HL-60 (cell line): ENCODE results near the gene SLC23A2.

Source experiments
- DNase-seq, 2 experiments: peaks; one replicate each; pipeline ENCODE4 v3.0.0-alpha.2; 2010 to 2020; ENCODE audit warnings: low read depth in 1 of 2, low spot score in 1 of 2
- H3K27ac ChIP-seq: fragments of 250-450 bp; sonication (Bioruptor Pico); replicated peaks from 2 replicates; pipeline ENCODE4 v1.5.1; 2020; ENCODE audit warnings: mild to moderate bottlenecking, moderate library complexity
- H3K27me3 ChIP-seq: fragments of 250-450 bp; sonication (Bioruptor Pico); 2 replicates; pipeline ENCODE4 v1.5.1; 2021; ENCODE audit warnings: mild to moderate bottlenecking, moderate library complexity; ENCODE audit not compliant: insufficient read depth, poor library complexity, severe bottlenecking
- H3K4me3 ChIP-seq: replicated peaks from 2 replicates; pipeline ENCODE4 v1.5.1; 2011; ENCODE audit warnings: mild to moderate bottlenecking, control low read depth, low read length; ENCODE audit not compliant: insufficient read depth
- CTCF ChIP-seq: IDR thresholded peaks from one replicate; pipeline ENCODE4 v1.5.1; 2011; ENCODE audit warnings: low read length, control low read depth, inconsistent platforms; ENCODE audit not compliant: insufficient read depth
- GABPA ChIP-seq: IDR thresholded peaks from 2 replicates; pipeline ENCODE4 v1.6.1; 2012; ENCODE audit warnings: low read depth
- POLR2AphosphoS5 ChIP-seq: IDR thresholded peaks from 2 replicates; pipeline ENCODE4 v1.6.1; 2012; ENCODE audit warnings: low read depth
- SPI1 ChIP-seq: IDR thresholded peaks from 2 replicates; pipeline ENCODE4 v1.6.1; 2012; ENCODE audit warnings: low read depth, mild to moderate bottlenecking, borderline replicate concordance
- TF ChIP-seq, protein P1 (sequence below): IDR thresholded peaks from 2 replicates; pipeline ENCODE4 v1.6.1; 2012; ENCODE audit warnings: low read depth; ENCODE audit not compliant: insufficient replicate concordance

SLC23A2 gene

DNA sequence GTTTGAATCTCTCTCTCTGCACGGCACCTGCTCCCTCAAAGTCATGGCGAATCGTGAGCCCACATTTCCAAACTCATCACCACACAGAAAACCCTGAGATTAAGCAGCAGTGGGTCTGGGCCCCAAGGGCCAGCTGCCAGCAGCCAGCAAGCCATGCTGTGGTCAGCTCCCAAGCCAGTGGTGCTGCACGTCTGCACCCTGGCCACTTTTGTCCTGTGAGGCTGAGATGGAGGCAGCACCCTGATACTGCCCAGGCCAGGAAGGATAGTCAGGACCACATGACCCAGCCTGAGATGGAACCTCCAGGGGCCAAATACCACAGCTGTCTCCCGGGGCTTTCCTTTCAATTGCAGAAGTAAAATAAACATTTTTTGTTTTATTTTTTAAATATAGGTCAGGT is 185.7 kb downstream of the SLC23A2 start:
- DNase-seq: no peak
- H3K27ac ChIP-seq: peak overlapping the region; percentile 99
- TF ChIP-seq POLR2AphosphoS5: 0 out of 2 replicates have a peak, but pooled peaks have one; percentile 7
- TF ChIP-seq, protein P1, sequence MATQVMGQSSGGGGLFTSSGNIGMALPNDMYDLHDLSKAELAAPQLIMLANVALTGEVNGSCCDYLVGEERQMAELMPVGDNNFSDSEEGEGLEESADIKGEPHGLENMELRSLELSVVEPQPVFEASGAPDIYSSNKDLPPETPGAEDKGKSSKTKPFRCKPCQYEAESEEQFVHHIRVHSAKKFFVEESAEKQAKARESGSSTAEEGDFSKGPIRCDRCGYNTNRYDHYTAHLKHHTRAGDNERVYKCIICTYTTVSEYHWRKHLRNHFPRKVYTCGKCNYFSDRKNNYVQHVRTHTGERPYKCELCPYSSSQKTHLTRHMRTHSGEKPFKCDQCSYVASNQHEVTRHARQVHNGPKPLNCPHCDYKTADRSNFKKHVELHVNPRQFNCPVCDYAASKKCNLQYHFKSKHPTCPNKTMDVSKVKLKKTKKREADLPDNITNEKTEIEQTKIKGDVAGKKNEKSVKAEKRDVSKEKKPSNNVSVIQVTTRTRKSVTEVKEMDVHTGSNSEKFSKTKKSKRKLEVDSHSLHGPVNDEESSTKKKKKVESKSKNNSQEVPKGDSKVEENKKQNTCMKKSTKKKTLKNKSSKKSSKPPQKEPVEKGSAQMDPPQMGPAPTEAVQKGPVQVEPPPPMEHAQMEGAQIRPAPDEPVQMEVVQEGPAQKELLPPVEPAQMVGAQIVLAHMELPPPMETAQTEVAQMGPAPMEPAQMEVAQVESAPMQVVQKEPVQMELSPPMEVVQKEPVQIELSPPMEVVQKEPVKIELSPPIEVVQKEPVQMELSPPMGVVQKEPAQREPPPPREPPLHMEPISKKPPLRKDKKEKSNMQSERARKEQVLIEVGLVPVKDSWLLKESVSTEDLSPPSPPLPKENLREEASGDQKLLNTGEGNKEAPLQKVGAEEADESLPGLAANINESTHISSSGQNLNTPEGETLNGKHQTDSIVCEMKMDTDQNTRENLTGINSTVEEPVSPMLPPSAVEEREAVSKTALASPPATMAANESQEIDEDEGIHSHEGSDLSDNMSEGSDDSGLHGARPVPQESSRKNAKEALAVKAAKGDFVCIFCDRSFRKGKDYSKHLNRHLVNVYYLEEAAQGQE: no peak
- no peaks in the 10 kb centered on the region for H3K27me3 ChIP-seq
- no peak overlapping the region for H3K4me3 ChIP-seq

DNA sequence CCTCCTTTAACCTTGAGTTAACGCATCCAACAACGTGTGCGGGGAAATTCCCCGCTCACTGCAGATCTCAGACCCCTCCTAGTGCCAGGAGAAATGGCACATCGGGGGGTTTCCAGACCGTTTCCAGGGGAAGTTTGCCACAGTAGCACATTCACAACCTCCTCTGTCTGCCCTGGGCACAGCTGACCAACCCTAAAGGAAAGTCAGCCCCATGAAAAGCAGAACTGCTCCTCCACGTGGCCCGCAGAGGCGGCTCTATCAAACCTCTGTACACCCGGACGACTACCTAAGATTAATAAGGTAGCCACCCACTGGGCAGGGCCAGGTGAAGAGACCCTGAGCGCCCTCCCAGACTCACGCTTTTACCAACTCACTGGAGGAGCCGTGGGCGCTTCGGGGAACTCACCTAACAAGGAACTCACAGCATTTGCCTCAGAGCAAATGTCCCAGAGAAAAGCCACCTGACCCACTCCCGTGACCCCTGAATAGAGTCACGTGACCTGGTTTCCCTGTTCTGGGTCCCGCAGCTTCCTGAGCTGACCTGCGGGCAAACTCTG is 186.5 kb downstream of the SLC23A2 start:
- DNase-seq: peak in 1 of 2 experiments; percentile 89
- Histone ChIP-seq H3K27me3 (no peaks in the 10 kb centered on the region), H3K27ac (peak overlapping the region; percentile 99), H3K4me3 (peak overlapping the region; percentile 14)
- TF ChIP-seq SPI1: peak; percentile 98
- 0 out of 2 replicates have a peak, but pooled peaks have one; percentile 17 for TF ChIP-seq GABPA
- TF ChIP-seq, protein P1: peak; percentile 56
- no peak for TF ChIP-seq CTCF
- TF ChIP-seq POLR2AphosphoS5: peak; percentile 62

- Histone ChIP-seq H3K4me3 (peak overlapping the region; percentile 14), H3K27ac (peak overlapping the region; percentile 99), H3K27me3 (no peaks in the 10 kb centered on the region)
- TF ChIP-seq CTCF (no peak), SPI1 (peak; percentile 89; the same call in 1 of the 2 replicates), GABPA (0 out of 2 replicates have a peak, but pooled peaks have one; percentile 4), POLR2AphosphoS5 (no peak)
- TF ChIP-seq, protein P1: no peak
- DNase-seq: peak in 1 of 2 experiments; percentile 92
These were observed 187.2 kb downstream of the SLC23A2 start for GRCh38 chr20:4813863-4814695.
